GM23248 (cell line): ENCODE measurements around the gene NRG3.

Experiments used
- EZH2 ChIP-seq: fragments of 200-600 bp; sonication (generic); IDR thresholded peaks from 2 replicates; pipeline ENCODE4 v1.6.1; 2018; ENCODE audit warnings: antibody characterized with exemption, mild to moderate bottlenecking; ENCODE audit not compliant: insufficient read depth, poor library complexity, severe bottlenecking
- EZH2phosphoT487 ChIP-seq: fragments of 200-600 bp; sonication (generic); IDR thresholded peaks from 2 replicates; pipeline ENCODE4 v1.6.1; 2018; ENCODE audit warnings: antibody characterized with exemption, moderate library complexity, mild to moderate bottlenecking, low read depth; ENCODE audit not compliant: insufficient read depth

GRCh38 chr10:81885491-81885890 is 10.5 kb downstream of the NRG3 start:
- no peak for TF ChIP-seq EZH2phosphoT487
- TF ChIP-seq EZH2, result no peak
